Fibroblast of the aortic adventitia (primary cell): ENCODE data around the gene PHEX. TPM values are rescaled to one million over a fixed set of nuclear protein-coding genes. Genes with fewer than 3 reads are reported as not detected.
A peak's percentile ranks its signal among the peaks of the same experiment; 100 is the strongest.

Source experiments
- DNase-seq: peaks from one replicate; pipeline ENCODE4 v3.0.0-alpha.2; 2010; ENCODE audit warnings: low read depth
- H3K4me3 ChIP-seq: 2 replicates; pipeline ENCODE4 v1.5.1; 2011; ENCODE audit warnings: low read depth, mild to moderate bottlenecking, control low read depth, low read length, moderate library complexity
- CTCF ChIP-seq: IDR thresholded peaks from 2 replicates; pipeline ENCODE4 v1.5.1; 2011; ENCODE audit warnings: mild to moderate bottlenecking, low read length, control low read depth, inconsistent platforms; ENCODE audit not compliant: insufficient read depth
- total RNA-seq: library from RNA; depleted of rRNA; stranded (reverse); fragments of >200 nt; gene quantifications from 2 replicates; pipeline ENCODE4 v1.2.3, GENCODE V29; 2012; ENCODE audit warnings: low replicate concordance

Gene PHEX
- total RNA-seq, 1 donor, result 6.7 TPM

GRCh38 chrX:22069586-22069985 lies 37.5 kb downstream of the PHEX start:
- no peak overlapping the region for H3K4me3 ChIP-seq
- no peak for TF ChIP-seq CTCF
- no peak for DNase-seq

- H3K4me3 ChIP-seq, result no peak overlapping the region
- DNase-seq, result no peak
- TF ChIP-seq CTCF, result no peak
Measured at GRCh38 chrX:22073928-22074327, 41.8 kb downstream of the PHEX start.

- no peak overlapping the region for H3K4me3 ChIP-seq
- DNase-seq, result no peak
- no peak for TF ChIP-seq CTCF
Measured at GRCh38 chrX:22078117-22078516, 46.0 kb downstream of the PHEX start.

- peak; percentile 73 for TF ChIP-seq CTCF
- peak; percentile 81 for DNase-seq
- H3K4me3 ChIP-seq, result no peak overlapping the region
Measured at GRCh38 chrX:22081475-22082092, 49.5 kb downstream of the PHEX start.

- TF ChIP-seq CTCF, result no peak
- H3K4me3 ChIP-seq, result no peak overlapping the region
- no peak for DNase-seq
Measured at GRCh38 chrX:22086003-22086402, 53.9 kb downstream of the PHEX start.

- DNase-seq, result no peak
- TF ChIP-seq CTCF, result no peak
- no peak overlapping the region for H3K4me3 ChIP-seq
Measured at GRCh38 chrX:22087011-22087557, 55.0 kb downstream of the PHEX start.

- DNase-seq, result no peak
- no peak for TF ChIP-seq CTCF
- no peak overlapping the region for H3K4me3 ChIP-seq
Measured at GRCh38 chrX:22088326-22088725, 56.2 kb downstream of the PHEX start.
